ENCODE data around the gene BBC3. TPM values are rescaled to one million over a fixed set of nuclear protein-coding genes. Genes with fewer than 3 reads are reported as not detected.
A peak's percentile ranks its signal among the peaks of the same experiment; 100 is the strongest.

The BBC3 gene
- total RNA-seq, 1 experiment from 2014 or later, result 49.5 TPM

GRCh38 chr19:47232422-47233211, 1.6 kb upstream of the BBC3 start (continued):
- TF ChIP-seq HMGXB4 (CRISPR knock-in tag; IDR thresholded peaks at IDR 0.05) (no peak), ATF1 (CRISPR knock-in tag; IDR thresholded peaks at IDR 0.05) (no peak), RELA (CRISPR knock-in tag; IDR thresholded peaks at IDR 0.05; ENCODE audit: borderline replicate concordance) (no peak)

GRCh38 chr19:47231215-47232054, 436 bp upstream of the BBC3 start:
- no peaks in the 10 kb centered on the region for H3K9me3 Mint-ChIP-seq
- H3K27me3 Mint-ChIP-seq (ENCODE audit: low read depth), result no peaks in the 10 kb centered on the region; the same call in 1 of the 2 replicates
- H3K4me1 Mint-ChIP-seq, result peaks cover 21% of the 10 kb centered on the region
- peak; percentile 86 for DNase-seq (ENCODE audit: low spot score)
- H3K27ac Mint-ChIP-seq, result peak overlapping the region; percentile 84
- H3K4me3 Mint-ChIP-seq, result peak overlapping the region; percentile 66
- ChIA-PET CTCF (interaction anchor here (0.9 to 2.9 kb wide), 2 partner anchors 13 to 21 kb away, joined by 4 to 21 read pairs; no protein-coding TSS in a partner anchor), POLR2A (interaction anchor here (0.9 to 1.9 kb wide), 2 partner anchors 13 to 25 kb away, joined by 3 to 7 read pairs; partner anchors contain the start of gene CCDC9)
- peak; percentile 4 for ATAC-seq
- H3K36me3 Mint-ChIP-seq, result no peaks in the 10 kb centered on the region
- TF ChIP-seq USF1 (CRISPR knock-in tag; IDR thresholded peaks at IDR 0.05), result peak; percentile 85
- peak; percentile 48; the same call in 1 of the 2 replicates for TF ChIP-seq ZNF232 (CRISPR knock-in tag; IDR thresholded peaks at IDR 0.05)
- TF ChIP-seq FOXK1 (CRISPR knock-in tag; IDR thresholded peaks at IDR 0.05), result peak; percentile 65; the same call in 1 of the 2 replicates
- peak; percentile 93 for TF ChIP-seq ZBTB43 (CRISPR knock-in tag; IDR thresholded peaks at IDR 0.05)
- no peak for TF ChIP-seq PREB (CRISPR knock-in tag; IDR thresholded peaks at IDR 0.05; ENCODE audit: borderline replicate concordance)
- TF ChIP-seq TP53 (CRISPR knock-in tag; IDR thresholded peaks at IDR 0.05), result peak; percentile 100
- TF ChIP-seq ZNF671 (CRISPR knock-in tag; IDR thresholded peaks at IDR 0.05), result no peak
- TF ChIP-seq SP1 (CRISPR knock-in tag; conservative IDR thresholded peaks at IDR 0.05), result peak; percentile 88
- 0 out of 2 replicates have a peak, but pooled peaks have one; percentile 38 for TF ChIP-seq FOXP1 (CRISPR knock-in tag; IDR thresholded peaks at IDR 0.05; ENCODE audit: borderline replicate concordance)
- TF ChIP-seq USF2 (CRISPR knock-in tag; IDR thresholded peaks at IDR 0.05), result peak; percentile 82
- no peak for TF ChIP-seq CBFB (CRISPR knock-in tag; IDR thresholded peaks at IDR 0.05; ENCODE audit: low read depth)
- 0 out of 2 replicates have a peak, but pooled peaks have one; percentile 32 for TF ChIP-seq MYBL2 (CRISPR knock-in tag; IDR thresholded peaks at IDR 0.05)
- TF ChIP-seq MAX (CRISPR knock-in tag; IDR thresholded peaks at IDR 0.05), result peak; percentile 58; the same call in 1 of the 2 replicates
- TF ChIP-seq ARID4B (CRISPR knock-in tag; IDR thresholded peaks at IDR 0.05; ENCODE audit: borderline replicate concordance), result 0 out of 2 replicates have a peak, but pooled peaks have one; percentile 29
- no peak for TF ChIP-seq ZNF425 (CRISPR knock-in tag; conservative IDR thresholded peaks at IDR 0.05)
- TF ChIP-seq NFE2L1 (CRISPR knock-in tag; IDR thresholded peaks at IDR 0.05), result peak; percentile 50; the same call in 1 of the 2 replicates

Data from WTC11 (cell line).